ENCODE results near the gene ING4.
A peak's percentile ranks its signal among the peaks of the same experiment; 100 is the strongest.

Gene ING4

DNA sequence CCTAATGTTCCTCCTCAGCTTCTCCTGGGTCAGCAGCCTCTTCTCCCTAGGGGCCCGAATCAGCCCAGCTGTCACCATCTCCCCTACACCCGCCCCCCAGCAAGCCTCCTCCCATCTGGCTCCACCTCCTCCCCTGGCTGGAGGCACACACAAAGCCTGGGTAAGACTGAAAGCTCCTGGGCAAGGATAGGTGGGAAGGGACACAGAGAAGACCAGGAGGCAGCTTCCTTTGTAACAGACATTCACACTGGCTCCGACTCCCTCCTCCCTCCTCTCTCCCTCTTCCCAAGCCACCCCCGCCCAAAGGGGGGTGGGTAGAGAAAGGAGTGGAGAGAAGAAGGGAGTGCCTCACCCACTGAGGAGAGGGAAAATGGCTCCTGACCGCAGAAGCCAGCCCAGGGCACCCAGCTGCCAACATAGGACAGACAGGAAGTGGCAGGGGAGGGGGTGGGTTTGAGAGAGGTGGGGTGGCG lies 59.8 kb downstream of the ING4 start:
- peak overlapping the region; percentile 62 for H3K27ac ChIP-seq (ENCODE audit: low read depth, low read length)
- H3K9ac ChIP-seq (ENCODE audit: low read length) = peak overlapping the region; percentile 23
- no peaks in the 10 kb centered on the region for H3K9me3 ChIP-seq (ENCODE audit: low read length)
- H3K36me3 ChIP-seq (ENCODE audit: insufficient read depth, low read length) = peaks cover 45% of the 10 kb centered on the region
- H3K27me3 ChIP-seq (ENCODE audit: control insufficient read depth in 1 of 2, insufficient read depth in 2 of 2, low read length in 2 of 2) = no peaks in the 10 kb centered on the region
- peaks cover 46% of the 10 kb centered on the region for H3K4me1 ChIP-seq (ENCODE audit: insufficient read depth, low read length)
- peak overlapping the region; percentile 12 to 21 for H3K4me3 ChIP-seq (ENCODE audit: low read depth in 1 of 2, low read length in 2 of 2)

DNA sequence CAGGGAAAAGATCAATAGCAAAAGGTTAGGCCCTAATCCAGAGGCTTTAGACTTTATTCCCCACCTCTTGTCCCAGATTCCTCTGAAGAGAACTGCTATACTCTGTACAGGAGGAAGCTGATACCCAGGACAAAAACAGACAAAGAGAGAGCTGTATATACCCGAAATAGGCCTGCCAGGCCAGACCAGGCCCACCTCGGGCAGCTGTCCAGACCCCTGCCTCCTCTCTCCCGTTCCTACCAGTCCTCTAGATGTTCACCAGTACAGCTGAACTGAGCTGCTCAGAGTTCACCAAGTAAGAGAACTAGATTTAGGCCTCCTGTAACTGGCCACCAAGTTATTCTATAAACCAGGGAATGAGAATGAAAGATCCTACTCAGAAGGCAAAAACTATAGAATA lies 60.4 kb downstream of the ING4 start:
- Histone ChIP-seq H3K9me3 (ENCODE audit: low read length) (no peaks in the 10 kb centered on the region), H3K36me3 (ENCODE audit: insufficient read depth, low read length) (peaks cover 51% of the 10 kb centered on the region), H3K4me1 (ENCODE audit: insufficient read depth, low read length) (peaks cover 40% of the 10 kb centered on the region), H3K9ac (ENCODE audit: low read length) (peak overlapping the region; percentile 23), H3K27ac (ENCODE audit: low read depth, low read length) (peak overlapping the region; percentile 62), H3K4me3 (ENCODE audit: low read depth in 1 of 2, low read length in 2 of 2) (peak overlapping the region in 1 of 2 donors; percentile 21), H3K27me3 (ENCODE audit: control insufficient read depth in 1 of 2, insufficient read depth in 2 of 2, low read length in 2 of 2) (no peaks in the 10 kb centered on the region)
